Stimulated activated CD4-positive, alpha-beta T cell treated with anti-CD3 and anti-CD28 coated beads, Interleukin-1b, Interleukin-23, amount 100 ng/mL, for 24 hours (primary cell): ENCODE results near the gene USP14.
"Not testable (repeated sequence)": the region's sequence is repeated elsewhere in the genome, so short reads cannot be mapped to it uniquely, and the experiment has no call there.

Experiments used
- DNase-seq, 4 experiments: peaks; one replicate each; pipeline ENCODE4 v3.0.0-alpha.2; 2020; ENCODE audit warnings: low read depth in 4 of 4, low spot score in 1 of 4

USP14 gene

DNA sequence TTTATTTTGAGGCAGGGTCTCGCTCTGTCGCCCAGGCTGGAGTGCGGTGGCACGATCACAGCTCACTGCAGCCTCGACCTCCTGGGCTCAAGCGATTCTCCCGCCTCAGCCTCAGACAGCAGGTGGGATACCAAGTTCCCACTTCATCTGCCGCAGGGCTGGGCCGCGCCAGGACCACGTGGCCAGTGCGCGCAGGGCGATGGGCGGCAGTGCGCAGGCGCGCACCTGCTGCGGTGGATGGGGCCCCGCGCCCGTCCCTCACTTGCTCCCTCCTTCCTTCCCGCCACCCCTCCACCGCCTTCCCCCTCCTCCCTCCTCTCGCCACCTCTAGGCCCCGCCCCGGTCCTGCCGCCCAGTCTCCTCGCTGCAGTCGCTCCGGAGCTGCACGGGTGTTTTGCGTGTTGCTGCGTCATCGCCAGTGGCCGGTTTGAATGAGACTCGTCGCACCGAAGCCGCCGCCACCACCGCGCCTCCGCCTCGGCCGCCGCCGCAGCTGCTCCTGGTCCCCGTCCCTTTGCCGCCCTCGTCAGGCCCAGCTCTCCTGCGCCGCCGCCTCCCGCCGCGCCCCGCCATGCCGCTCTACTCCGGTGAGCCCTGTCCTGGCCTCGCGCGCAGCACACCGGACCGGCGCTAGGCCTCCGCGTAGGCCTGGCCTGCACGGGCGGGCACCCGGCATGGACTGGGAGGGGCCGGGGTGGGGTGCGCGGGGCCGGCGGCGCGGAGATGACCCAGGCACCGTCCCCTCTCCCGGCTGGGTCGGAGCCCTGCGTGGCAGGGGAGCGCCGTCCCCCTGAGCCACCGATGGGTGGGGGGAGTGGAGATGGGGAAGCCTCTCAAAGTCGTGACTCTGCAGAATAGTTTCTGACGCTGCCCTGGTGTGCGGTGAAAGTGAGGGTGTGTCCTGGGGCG is at the start of gene USP14:
TSS of gene USP14 (plus strand) at position 430 of the 909 bp plus-strand sequence. CDS start at position 572, 142 bp downstream.
- DNase-seq: peak; percentile 88 to 99 (median 97)

DNA sequence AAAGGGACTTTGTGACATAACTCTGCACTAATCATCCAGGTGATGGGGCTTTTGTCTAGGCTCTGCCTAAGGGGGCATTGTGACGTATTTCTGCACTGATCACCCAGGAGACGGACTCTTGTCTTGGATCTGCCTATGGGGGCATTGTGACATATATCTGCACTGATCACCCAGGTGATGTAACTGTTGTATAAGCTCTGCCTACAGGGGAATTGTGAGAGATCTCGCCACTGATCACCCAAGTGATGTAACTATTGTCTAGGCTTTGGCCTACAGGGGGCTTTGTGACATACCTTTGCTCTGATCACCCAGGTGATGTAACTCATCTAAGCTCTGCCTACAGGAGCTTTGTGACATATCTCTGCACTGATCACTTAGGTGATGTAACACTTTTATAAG is 49.7 kb upstream of the USP14 start:
- DNase-seq: not testable (repeated sequence)

- not testable (repeated sequence) for DNase-seq
Measured at GRCh38 chr18:109130-109921, 49.0 kb upstream of the USP14 start.

GRCh38 chr18:109922-110261 is 48.5 kb upstream of the USP14 start:
- DNase-seq: not testable (repeated sequence)

GRCh38 chr18:110351-111201 is 47.8 kb upstream of the USP14 start:
- peak in 1 of 4 experiments; percentile 21 for DNase-seq

GRCh38 chr18:111306-112014 is 46.9 kb upstream of the USP14 start:
- DNase-seq: peak; percentile 32 to 50 (median 38)

DNA sequence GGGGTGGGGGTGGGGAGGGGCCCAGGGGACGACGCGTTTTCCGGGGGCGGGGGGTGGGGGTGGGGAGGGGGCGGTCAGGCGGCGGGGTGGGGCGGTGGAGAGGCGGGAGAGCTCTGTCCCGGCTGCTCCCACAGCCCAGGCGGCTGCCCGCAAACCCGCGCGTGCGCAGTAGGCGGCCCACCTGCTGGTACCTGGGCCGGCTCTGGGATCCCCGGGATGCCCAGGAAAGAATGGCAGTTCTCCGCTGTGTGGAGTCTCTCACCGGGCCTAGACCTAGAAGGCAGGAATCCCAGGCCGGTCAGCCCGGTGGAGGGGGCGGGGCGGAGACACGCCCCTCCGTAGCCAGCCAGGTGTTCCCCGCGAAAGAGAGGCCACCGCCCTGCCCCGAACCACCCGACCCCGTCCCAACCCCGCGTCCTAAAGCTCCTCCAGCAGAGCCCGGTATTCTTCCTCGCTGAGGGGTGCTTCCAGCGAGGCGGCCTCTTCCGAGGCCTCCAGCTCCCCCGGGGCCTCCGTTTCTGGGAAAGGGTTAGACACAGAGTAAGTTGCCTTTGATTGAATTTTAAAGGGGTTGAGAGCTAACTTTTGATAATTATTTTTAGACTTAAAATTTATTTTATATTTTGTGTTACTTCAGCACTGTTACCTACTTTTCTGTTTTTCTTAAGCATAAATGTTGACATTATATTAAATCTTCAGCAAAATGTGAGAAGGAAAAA is 46.2 kb upstream of the USP14 start:
- not testable (repeated sequence) for DNase-seq

DNA sequence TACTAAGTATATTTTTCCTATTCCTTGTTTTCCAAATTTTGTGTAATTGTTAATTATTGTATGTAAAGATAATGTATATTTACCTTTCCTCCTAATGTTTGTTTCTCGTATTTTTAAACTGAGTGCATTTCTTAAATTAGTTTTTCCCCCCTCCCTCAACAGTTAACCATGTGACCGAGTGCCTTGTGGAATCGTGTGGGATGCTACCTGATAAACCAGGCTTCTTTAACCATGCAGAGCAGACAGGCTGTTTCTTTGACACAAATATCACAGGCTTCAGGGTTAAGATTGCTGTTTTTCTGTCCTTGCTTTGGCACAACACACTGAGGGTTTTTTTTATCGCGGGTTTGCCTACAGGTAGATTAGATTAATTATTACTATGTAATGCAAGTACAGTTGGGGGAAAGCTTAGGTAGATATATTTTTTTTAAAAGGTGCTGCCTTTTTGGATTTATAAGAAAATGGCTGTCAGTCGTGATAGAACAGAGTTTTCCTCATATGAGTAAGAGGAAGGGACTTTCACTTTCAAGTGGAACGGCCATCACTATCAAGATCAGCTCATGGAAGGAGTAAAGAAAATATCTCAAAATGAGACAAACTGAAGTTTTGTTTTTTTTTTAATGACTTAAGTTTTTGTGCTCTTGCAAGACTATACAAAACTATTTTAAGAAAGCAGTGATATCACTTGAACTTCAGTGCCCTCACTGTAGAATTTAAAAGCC is 37.7 kb upstream of the USP14 start:
- not testable (repeated sequence) for DNase-seq

DNA sequence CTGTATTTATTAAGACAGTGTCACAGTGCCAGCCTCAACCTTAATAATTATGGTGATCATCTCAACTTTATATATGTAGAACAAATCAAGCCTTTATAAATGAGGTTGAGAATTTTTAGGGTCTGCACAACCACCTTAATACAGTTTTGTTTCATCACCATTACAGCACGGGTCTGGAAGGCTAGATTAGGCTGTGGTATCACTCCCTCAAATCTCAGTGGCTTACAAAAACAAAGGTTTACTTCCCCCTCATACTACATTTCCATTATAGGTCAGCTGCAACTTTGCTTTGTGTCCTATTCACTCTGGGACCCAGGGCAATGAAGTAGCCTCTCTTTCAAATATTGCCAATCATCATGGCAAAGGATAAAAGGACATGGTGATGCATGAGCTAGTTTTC is 23.3 kb upstream of the USP14 start:
- DNase-seq: no peak

DNA sequence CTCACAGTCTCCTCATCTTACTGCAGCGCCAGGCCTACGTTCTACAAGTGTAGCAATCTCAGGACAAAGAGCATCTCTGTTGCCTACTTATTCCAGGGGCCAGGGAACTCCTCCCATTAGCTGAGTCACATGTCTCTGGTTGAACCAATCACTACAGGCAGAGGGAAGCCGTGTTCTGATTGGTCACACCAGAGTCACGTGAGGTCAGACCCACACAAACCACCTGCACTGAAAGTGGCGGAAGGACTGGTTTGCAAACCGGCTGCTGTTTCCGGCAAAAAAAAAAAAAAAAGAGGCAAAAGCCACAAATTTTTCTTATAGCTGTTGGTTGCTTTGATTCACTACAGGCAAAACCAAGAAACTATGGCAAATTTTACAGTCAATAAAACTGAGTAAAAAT is 21.9 kb upstream of the USP14 start:
- peak in 1 of 4 experiments; percentile 19 for DNase-seq

GRCh38 chr18:137327-137726 is 21.0 kb upstream of the USP14 start:
- DNase-seq: no peak

DNA sequence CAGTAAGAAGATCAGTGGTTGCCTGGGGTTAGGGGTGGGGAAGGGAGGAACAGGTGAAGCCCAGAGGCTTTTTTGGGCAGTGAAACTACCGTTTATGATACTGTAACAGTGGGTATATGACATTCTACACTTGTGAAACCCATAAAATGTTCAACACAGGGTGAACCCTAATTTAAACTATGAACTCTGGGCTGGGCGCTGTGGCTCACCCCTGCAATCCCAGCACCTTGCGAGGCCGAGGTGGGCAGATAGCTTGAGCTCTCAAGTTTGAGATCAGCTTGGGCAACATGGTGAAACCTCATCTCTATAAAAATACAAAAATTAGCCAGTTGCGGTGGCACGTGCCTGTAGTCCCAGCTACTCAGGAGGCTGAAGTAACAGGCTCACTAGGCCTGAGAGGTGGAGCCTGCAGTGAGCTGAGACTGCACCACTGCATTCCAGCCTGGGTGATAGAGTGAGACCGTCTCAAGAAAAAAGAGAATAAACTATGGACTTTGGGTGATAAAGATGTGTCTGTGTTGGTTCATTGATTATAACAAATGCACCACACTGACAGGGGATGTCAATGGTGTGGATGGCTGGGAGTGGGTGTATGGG is 17.6 kb upstream of the USP14 start:
- DNase-seq: no peak

DNA sequence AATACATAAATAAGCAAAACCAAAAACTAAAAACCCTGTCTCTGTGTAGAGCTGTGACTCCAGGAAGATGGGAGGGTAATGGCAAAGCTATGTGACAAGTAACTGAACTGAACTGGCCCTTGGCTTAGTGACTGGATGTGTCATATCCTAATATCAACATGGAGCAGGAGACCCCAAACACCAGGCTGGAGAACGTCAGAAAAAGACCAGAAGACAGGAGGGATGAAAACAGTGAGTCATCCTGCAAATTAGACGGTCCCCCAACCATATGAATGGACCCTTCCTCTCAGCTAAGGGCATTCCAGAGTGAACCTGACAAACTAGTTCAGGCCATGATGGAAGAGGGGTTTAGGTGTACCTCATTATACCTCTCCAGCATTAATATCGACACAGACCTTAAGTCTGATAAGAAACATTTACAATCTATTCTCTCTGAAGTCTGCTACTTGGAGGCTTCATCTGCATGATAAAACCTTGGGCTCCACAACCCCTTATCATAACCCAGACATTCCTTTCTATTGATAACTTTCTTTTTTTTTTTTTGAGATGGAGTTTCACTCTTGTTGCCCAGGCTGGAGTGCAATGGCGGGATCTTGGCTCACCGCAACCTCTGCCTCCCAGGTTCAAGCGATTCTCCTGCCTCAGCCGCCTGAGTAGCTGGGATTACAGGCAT is 15.6 kb upstream of the USP14 start:
- not testable (repeated sequence) for DNase-seq

- DNase-seq: no peak
Measured at GRCh38 chr18:148841-149240, 9.5 kb upstream of the USP14 start.

- no peak for DNase-seq
Measured at GRCh38 chr18:154151-154550, 4.2 kb upstream of the USP14 start.

DNA sequence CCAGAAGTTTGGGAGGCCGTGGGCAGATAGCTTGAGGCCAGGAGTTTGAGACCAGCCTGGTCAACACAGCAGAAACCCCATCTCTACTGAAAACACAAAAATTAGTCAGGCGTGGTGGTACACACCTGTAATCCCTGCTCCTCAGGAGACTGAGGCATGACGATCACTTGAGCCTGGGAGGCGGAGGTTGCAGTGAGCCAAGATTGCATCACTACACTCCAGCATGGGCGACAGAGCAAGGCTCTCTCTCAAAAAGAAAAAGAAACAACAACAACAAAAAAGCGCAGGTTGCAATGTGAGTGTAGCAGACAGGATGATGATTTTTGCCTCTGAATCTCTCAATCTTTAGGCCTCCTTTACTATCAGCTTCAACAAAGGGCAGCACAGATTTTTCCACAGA is 2.7 kb upstream of the USP14 start:
- DNase-seq: no peak

GRCh38 chr18:156514-157230 is 1.7 kb upstream of the USP14 start:
- DNase-seq: no peak
